ENCODE data around the gene ALX3.
"Not testable (repeated sequence)": the region's sequence is repeated elsewhere in the genome, so short reads cannot be mapped to it uniquely, and the experiment has no call there.

Gene ALX3

GRCh38 chr1:110083866-110084226 is 13.4 kb upstream of the ALX3 start:
- H3K4me3 ChIP-seq (ENCODE audit: low read length), result no peak overlapping the region
- no peak for DNase-seq (ENCODE audit: low read depth)
- TF ChIP-seq CTCF (conservative IDR thresholded peaks at IDR 0.05; ENCODE audit: low read depth, low read length), result no peak

- no peak overlapping the region for H3K4me3 ChIP-seq (ENCODE audit: low read length)
- DNase-seq (ENCODE audit: low read depth), result no peak
These were observed 12.8 kb upstream of the ALX3 start for GRCh38 chr1:110083061-110083865.

GRCh38 chr1:110082477-110082876 is 12.0 kb upstream of the ALX3 start:
- no peak for TF ChIP-seq CTCF (conservative IDR thresholded peaks at IDR 0.05; ENCODE audit: low read depth, low read length)
- DNase-seq (ENCODE audit: low read depth), result no peak

More at GRCh38 chr1:110083061-110083865, 12.8 kb upstream of the ALX3 start:
- no peak for TF ChIP-seq CTCF (conservative IDR thresholded peaks at IDR 0.05; ENCODE audit: low read depth, low read length)

GRCh38 chr1:110081061-110081460 is 10.6 kb upstream of the ALX3 start:
- no peak overlapping the region for H3K4me3 ChIP-seq (ENCODE audit: low read length)
- TF ChIP-seq CTCF (conservative IDR thresholded peaks at IDR 0.05; ENCODE audit: low read depth, low read length), result no peak
- no peak for DNase-seq (ENCODE audit: low read depth)

More at GRCh38 chr1:110082477-110082876, 12.0 kb upstream of the ALX3 start:
- no peak overlapping the region for H3K4me3 ChIP-seq (ENCODE audit: low read length)

- not testable (repeated sequence) for H3K4me3 ChIP-seq (ENCODE audit: low read length); DNase-seq (ENCODE audit: low read depth)
These were observed 9.5 kb upstream of the ALX3 start for GRCh38 chr1:110079995-110080394.

- TF ChIP-seq CTCF (conservative IDR thresholded peaks at IDR 0.05; ENCODE audit: low read depth, low read length), result no peak
- no peak for DNase-seq (ENCODE audit: low read depth)
These were observed 6.5 kb upstream of the ALX3 start for GRCh38 chr1:110076789-110077500.

GRCh38 chr1:110074166-110074565 is 3.7 kb upstream of the ALX3 start:
- no peak for TF ChIP-seq CTCF (conservative IDR thresholded peaks at IDR 0.05; ENCODE audit: low read depth, low read length)
- no peak for DNase-seq (ENCODE audit: low read depth)
- no peak overlapping the region for H3K4me3 ChIP-seq (ENCODE audit: low read length)

More at GRCh38 chr1:110076789-110077500, 6.5 kb upstream of the ALX3 start:
- H3K4me3 ChIP-seq (ENCODE audit: low read length), result no peak overlapping the region

Data from retinal pigment epithelial cell (primary cell).